IMR-90 (cell line): Measurements from ENCODE around the gene ZFYVE21. TPM values are rescaled to one million over a fixed set of nuclear protein-coding genes. Genes with fewer than 3 reads are reported as not detected.

Experiments
- ATAC-seq: fragments of 200-7000 bp; cut with Tn5 transposase; 2 replicates; pipeline ENCODE4 v1.9.1; 2020; ENCODE audit warnings: low read depth, mild to moderate bottlenecking, moderate library complexity
- BruUV-seq: library from RNA; stranded (reverse); fragments of 400-500 nt; replicated peaks from 2 replicates; lab custom pipeline; 2021; lab: Mats Ljungman, UMichigan
- CTCF ChIA-PET: fragments of 300-600 bp; formaldehyde crosslinking; extraction: SDS; loops from one replicate; lab custom pipeline; 2021; ENCODE audit warnings: antibody characterized with exemption; lab: Yijun Ruan, JAX
- POLR2A ChIA-PET: fragments of 300-600 bp; sonication (Branson Sonifier 250); formaldehyde crosslinking; loops from one replicate; lab custom pipeline; 2022; ENCODE audit warnings: antibody characterized with exemption; ENCODE audit not compliant: unreplicated experiment; lab: Charles Lee
- DNase-seq: peaks from one replicate; pipeline ENCODE4 v3.0.0; 2013
- H2AFZ ChIP-seq: replicated peaks from 2 replicates; pipeline ENCODE3; 2013; ENCODE audit warnings: low read length, mild to moderate bottlenecking; ENCODE audit not compliant: poor library complexity
- H2AK5ac ChIP-seq: 2 replicates; pipeline ENCODE4 v1.6.1; 2013; ENCODE audit warnings: low read depth, low read length, inconsistent platforms
- H2AK9ac ChIP-seq: replicated peaks from 2 replicates; pipeline ENCODE3; 2013; ENCODE audit warnings: mild to moderate bottlenecking, low read depth, low read length, moderate library complexity; ENCODE audit not compliant: poor library complexity
- H2BK120ac ChIP-seq: 2 replicates; pipeline ENCODE4 v1.6.1; 2013; ENCODE audit warnings: low read depth, low read length, inconsistent platforms
- H2BK15ac ChIP-seq: 3 replicates; pipeline ENCODE4 v1.6.1; 2013; ENCODE audit warnings: low read depth, low read length, inconsistent platforms
- H2BK20ac ChIP-seq: 2 replicates; pipeline ENCODE4 v1.6.1; 2013; ENCODE audit warnings: low read depth, mild to moderate bottlenecking, inconsistent platforms, low read length, moderate library complexity
- H2BK5ac ChIP-seq: 2 replicates; pipeline ENCODE4 v1.6.1; 2013; ENCODE audit warnings: mild to moderate bottlenecking, low read depth, low read length, inconsistent platforms; ENCODE audit not compliant: poor library complexity, severe bottlenecking
- H3K14ac ChIP-seq: replicated peaks from 2 replicates; pipeline ENCODE4 v1.6.1; 2013; ENCODE audit warnings: low read depth, low read length, inconsistent platforms
- H3K18ac ChIP-seq: 2 replicates; pipeline ENCODE4 v1.6.1; 2013; ENCODE audit warnings: low read depth, low read length, control low read depth
- H3K23ac ChIP-seq: 2 replicates; pipeline ENCODE4 v1.6.1; 2013; ENCODE audit warnings: low read depth, low read length, inconsistent platforms
- H3K27ac ChIP-seq: 2 replicates; pipeline ENCODE4 v1.5.1; 2013; ENCODE audit warnings: mild to moderate bottlenecking, control low read depth, low read length; ENCODE audit not compliant: insufficient read depth
- H3K27me3 ChIP-seq: 2 replicates; pipeline ENCODE4 v1.6.1; 2013; ENCODE audit warnings: low read length; ENCODE audit not compliant: control insufficient read depth, insufficient read depth
- H3K36me3 ChIP-seq: 2 replicates; pipeline ENCODE4 v1.6.1; 2013; ENCODE audit warnings: low read length, mixed read lengths; ENCODE audit not compliant: control insufficient read depth, insufficient read depth
- H3K4ac ChIP-seq: 2 replicates; pipeline ENCODE4 v1.6.1; 2013; ENCODE audit warnings: low read depth, low read length, inconsistent platforms
- H3K4me1 ChIP-seq: 2 replicates; pipeline ENCODE4 v1.6.1; 2013; ENCODE audit warnings: low read length, mixed read lengths; ENCODE audit not compliant: control insufficient read depth, insufficient read depth
- H3K4me2 ChIP-seq: 2 replicates; pipeline ENCODE4 v1.6.1; 2013; ENCODE audit warnings: low read depth, mild to moderate bottlenecking, control low read depth, low read length, moderate library complexity
- H3K4me3 ChIP-seq: 2 replicates; pipeline ENCODE4 v1.5.1; 2013; ENCODE audit warnings: low read depth, mild to moderate bottlenecking, control low read depth, low read length, moderate library complexity; ENCODE audit not compliant: insufficient read depth
- H3K56ac ChIP-seq: 2 replicates; pipeline ENCODE4 v1.6.1; 2013; ENCODE audit warnings: low read length, inconsistent platforms; ENCODE audit not compliant: insufficient read depth; ENCODE audit errors: extremely low read depth
- H3K79me1 ChIP-seq, 2 experiments: 2 replicates each; pipeline ENCODE4 v1.6.1; 2013; ENCODE audit warnings: low read length in 2 of 2, inconsistent platforms in 1 of 2, low read depth in 1 of 2
- H3K9ac ChIP-seq: 2 replicates; pipeline ENCODE4 v1.6.1; 2013; ENCODE audit warnings: low read depth, low read length, control low read depth
- H3K9me1 ChIP-seq: 2 replicates; pipeline ENCODE4 v1.6.1; 2013; ENCODE audit warnings: low read length, inconsistent platforms; ENCODE audit not compliant: insufficient read depth
- H3K9me3 ChIP-seq: 2 replicates; pipeline ENCODE4 v1.6.1; 2013; ENCODE audit warnings: low read length; ENCODE audit not compliant: control insufficient read depth, insufficient read depth
- H4K20me1 ChIP-seq: 2 replicates; pipeline ENCODE4 v1.6.1; 2013; ENCODE audit warnings: low read length, inconsistent platforms; ENCODE audit not compliant: insufficient read depth
- H4K5ac ChIP-seq: 2 replicates; pipeline ENCODE4 v1.6.1; 2013; ENCODE audit warnings: mild to moderate bottlenecking, low read depth, low read length, control low read depth
- H4K8ac ChIP-seq, 2 experiments: 2 replicates each; pipeline ENCODE4 v1.6.1; 2013; ENCODE audit warnings: low read depth in 2 of 2, low read length in 2 of 2, control low read depth in 1 of 2, inconsistent platforms in 1 of 2
- H4K91ac ChIP-seq: 2 replicates; pipeline ENCODE4 v1.6.1; 2013; ENCODE audit warnings: low read depth, low read length, inconsistent platforms; ENCODE audit not compliant: insufficient read depth
- MAFK ChIP-seq: IDR thresholded peaks from 2 replicates; pipeline ENCODE4 v1.6.1; 2012; ENCODE audit warnings: low read depth, low read length, improper control_type of control experiment
- POLR2A ChIP-seq: IDR thresholded peaks from 2 replicates; pipeline ENCODE4 v1.6.1; 2012; ENCODE audit warnings: mild to moderate bottlenecking, low read depth, low read length
- WGBS, 2 experiments: methylation state at CpG; one replicate each; pipeline versions ENCODE4 v1.1.5 to v1.1.7; 2013; ENCODE audit warnings: missing lambda C conversion rate in 2 of 2; ENCODE audit not compliant: insufficient read length in 1 of 2; ENCODE audit errors: extremely low coverage in 2 of 2; 5-methylcytosine and 5-hydroxymethylcytosine counted together
- dilution Hi-C: fragments of 300-500 bp; cut with HindIII; formaldehyde crosslinking; loops from one replicate; pipeline ENCODE4 v1.14.3; 2018; ENCODE audit warnings: low sequenced_read_pairs; ENCODE audit not compliant: unreplicated experiment
- in situ Hi-C: fragments of 300-500 bp; cut with MboI; formaldehyde crosslinking; loops from 3 replicates; pipeline ENCODE4 v1.14.3; 2019; ENCODE audit warnings: low sequenced_read_pairs, inconsistent platforms, mixed read lengths
- intact Hi-C: fragments of 100-400 bp; cut with micrococcal nuclease; formaldehyde crosslinking; loops from 2 replicates; pipeline ENCODE4 v1.10.0; 2022
- polyA plus RNA-seq, 3 experiments: library from polyadenylated mRNA; depleted of rRNA; stranded (reverse); fragments of >200 nt; gene quantifications; 2 replicates each; pipeline ENCODE4 v1.2.3, GENCODE V29; 2012; ENCODE audit warnings: low replicate concordance in 1 of 3
- total RNA-seq: library from RNA; depleted of rRNA; stranded (reverse); fragments of >200 nt; gene quantifications from 2 replicates; pipeline ENCODE4 v1.2.3, GENCODE V29; 2012
- TF ChIP-seq, protein P1 (sequence below): fragments of 150-350 bp; IDR thresholded peaks from 2 replicates; pipeline ENCODE4 v1.6.1; 2016; ENCODE audit warnings: low read depth, mild to moderate bottlenecking, low read length, moderate library complexity, borderline replicate concordance

Gene ZFYVE21
- total and polyA plus RNA-seq, 2 of the 4 experiments (the other 2 are of a cell fraction), result 41.2 to 89.2 TPM

DNA sequence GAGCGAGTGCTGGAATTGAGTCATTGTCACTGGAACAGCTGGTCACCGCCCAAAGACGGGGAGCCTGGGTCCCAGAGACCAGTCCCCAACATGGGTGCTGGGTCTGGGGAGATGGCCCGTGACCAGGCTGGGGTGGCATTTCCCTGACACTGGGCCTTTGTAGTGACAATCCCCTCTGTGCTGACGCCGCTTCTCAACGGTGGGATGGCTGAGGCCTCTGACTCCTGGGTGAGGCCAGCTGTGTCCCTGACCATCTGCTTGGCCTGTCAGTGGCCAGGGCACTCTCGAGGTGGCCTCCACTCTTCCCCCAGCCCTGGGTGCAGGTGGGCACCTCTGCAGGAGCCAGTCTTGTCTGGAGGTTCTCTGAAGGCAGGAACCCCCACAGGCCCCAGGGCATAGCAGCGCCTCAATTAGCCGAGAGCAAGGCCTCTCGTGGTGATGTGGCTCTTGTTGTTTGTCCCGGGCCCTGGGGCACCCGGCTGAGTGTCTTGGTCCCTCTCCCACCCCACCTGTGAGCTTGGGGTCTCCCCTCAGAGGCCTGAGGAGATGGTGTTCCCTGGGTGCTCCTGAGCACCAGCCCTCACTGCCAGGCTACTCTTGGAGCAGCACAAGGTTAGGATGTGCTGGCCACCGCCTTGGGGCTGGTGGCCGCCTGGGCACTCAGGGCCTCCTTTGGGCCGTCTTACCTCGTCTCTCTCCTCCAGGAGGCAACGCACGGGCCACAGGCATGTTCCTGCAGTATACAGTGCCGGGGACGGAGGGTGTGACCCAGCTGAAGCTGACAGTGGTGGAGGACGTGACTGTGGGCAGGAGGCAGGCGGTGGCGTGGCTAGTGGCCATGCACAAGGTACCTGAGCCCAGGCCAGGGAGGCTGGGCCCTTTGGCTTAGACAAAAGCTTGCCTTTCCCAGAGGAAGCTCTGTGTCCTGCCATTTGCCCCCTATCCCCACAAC is 16.6 kb downstream of the ZFYVE21 start:
- no peak for DNase-seq
- Histone ChIP-seq H3K27ac (no peak overlapping the region), H4K8ac (no peak overlapping the region), H3K56ac (no peak overlapping the region), H3K4me3 (no peak overlapping the region), H2BK120ac (no peak overlapping the region), H3K23ac (no peak overlapping the region), H4K5ac (no peak overlapping the region), H2BK15ac (no peak overlapping the region), H2AK9ac (no peak overlapping the region), H3K9me1 (no peaks in the 10 kb centered on the region), H3K18ac (no peak overlapping the region), H3K14ac (no peak overlapping the region), H3K4me1 (no peaks in the 10 kb centered on the region), H3K36me3 (peaks cover 54% of the 10 kb centered on the region), H2AK5ac (no peak overlapping the region), H3K79me1 (peaks cover 0 to 8% of the 10 kb centered on the region in 2 experiments; a peak in 2 of 4 replicates), H2BK20ac (no peak overlapping the region), H2BK5ac (no peak overlapping the region), H2AFZ (no peak overlapping the region), H3K9me3 (no peaks in the 10 kb centered on the region), H3K27me3 (no peaks in the 10 kb centered on the region), H3K4ac (no peak overlapping the region), H4K20me1 (peaks cover 9% of the 10 kb centered on the region), H4K91ac (no peak overlapping the region), H3K9ac (no peak overlapping the region), H3K4me2 (no peak overlapping the region)
- in situ Hi-C loops, result no loop called here
- no peak for ATAC-seq
- WGBS, 2 experiments, result 92% methylated on average over 13 of the region's 24 CpGs; no CpG with 5 or more reads in 1 of the 2 experiments
- ChIA-PET CTCF (no interaction called here), POLR2A (no interaction called here)
- intact Hi-C loops, result no loop called here
- TF ChIP-seq MAFK (no peak), POLR2A (no peak)
- TF ChIP-seq, protein P1, sequence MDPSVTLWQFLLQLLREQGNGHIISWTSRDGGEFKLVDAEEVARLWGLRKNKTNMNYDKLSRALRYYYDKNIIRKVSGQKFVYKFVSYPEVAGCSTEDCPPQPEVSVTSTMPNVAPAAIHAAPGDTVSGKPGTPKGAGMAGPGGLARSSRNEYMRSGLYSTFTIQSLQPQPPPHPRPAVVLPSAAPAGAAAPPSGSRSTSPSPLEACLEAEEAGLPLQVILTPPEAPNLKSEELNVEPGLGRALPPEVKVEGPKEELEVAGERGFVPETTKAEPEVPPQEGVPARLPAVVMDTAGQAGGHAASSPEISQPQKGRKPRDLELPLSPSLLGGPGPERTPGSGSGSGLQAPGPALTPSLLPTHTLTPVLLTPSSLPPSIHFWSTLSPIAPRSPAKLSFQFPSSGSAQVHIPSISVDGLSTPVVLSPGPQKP, result no peak
- no TSS peak for BruUV-seq
- dilution Hi-C loops, result no loop called here
